ENCODE data around the gene CRYBG2. TPM values are rescaled to one million over a fixed set of nuclear protein-coding genes. Genes with fewer than 3 reads are reported as not detected.

The CRYBG2 gene
- total and polyA plus RNA-seq, 2 of the 13 experiments (the other 11 are each of a cell fraction or from before 2014, with no cell fraction given) = 1.3 to 2.9 TPM

GRCh38 chr1:26358411-26359384 lies 4.8 kb upstream of the CRYBG2 start (continued):
- TF ChIP-seq HNF4G (IDR thresholded peaks at IDR 0.05; ENCODE audit: borderline replicate concordance, low read depth, low read length) (peak; percentile 91), HNF4G (CRISPR knock-in tag; IDR thresholded peaks at IDR 0.05; ENCODE audit: borderline replicate concordance, low read depth) (peak; percentile 55; the same call in 1 of the 2 replicates), NCOR1 (IDR thresholded peaks at IDR 0.05; ENCODE audit: borderline replicate concordance, low read length) (peak; percentile 82; the same call in 1 of the 2 replicates), ATF2 (CRISPR knock-in tag; IDR thresholded peaks at IDR 0.05) (peak; percentile 85), ATF1 (CRISPR knock-in tag; IDR thresholded peaks at IDR 0.05) (no peak), ZNF180 (CRISPR knock-in tag; IDR thresholded peaks at IDR 0.05; ENCODE audit: borderline replicate concordance, low read depth) (no peak), ZXDC (CRISPR knock-in tag; IDR thresholded peaks at IDR 0.05) (no peak), HINFP (CRISPR knock-in tag; IDR thresholded peaks at IDR 0.05; ENCODE audit: low read depth) (no peak), FOXA1 (IDR thresholded peaks at IDR 0.05) (no peak), FOXA1 (CRISPR knock-in tag; IDR thresholded peaks at IDR 0.05) (peak; percentile 23; the same call in 1 of the 2 replicates), ZBTB7B (CRISPR knock-in tag; IDR thresholded peaks at IDR 0.05) (peak; percentile 64; the same call in 1 of the 2 replicates), ZFP36 (IDR thresholded peaks at IDR 0.05; ENCODE audit: borderline replicate concordance, low read depth, low read length, partially characterized antibody) (peak; percentile 38), CBX5 (CRISPR knock-in tag; IDR thresholded peaks at IDR 0.05; ENCODE audit: borderline replicate concordance) (no peak), ZNF382 (CRISPR knock-in tag; IDR thresholded peaks at IDR 0.05; ENCODE audit: borderline replicate concordance) (no peak), ZNF577 (CRISPR knock-in tag; IDR thresholded peaks at IDR 0.05; ENCODE audit: borderline replicate concordance, low read depth) (no peak), ZMAT5 (CRISPR knock-in tag; IDR thresholded peaks at IDR 0.05; ENCODE audit: borderline replicate concordance, low read depth) (no peak), MIER2 (CRISPR knock-in tag; IDR thresholded peaks at IDR 0.05) (no peak), MTERF4 (CRISPR knock-in tag; IDR thresholded peaks at IDR 0.05) (no peak), HNRNPUL1 (IDR thresholded peaks at IDR 0.05; ENCODE audit: low read depth, low read length) (no peak), MIER3 (CRISPR knock-in tag; IDR thresholded peaks at IDR 0.05; ENCODE audit: borderline replicate concordance) (no peak), LBX2 (CRISPR knock-in tag; IDR thresholded peaks at IDR 0.05; ENCODE audit: borderline replicate concordance) (no peak)
